Fibroblast of lung (primary cell): ENCODE measurements around the gene AGBL1. TPM values are rescaled to one million over a fixed set of nuclear protein-coding genes. Genes with fewer than 3 reads are reported as not detected.

Source experiments
- DNase-seq, 2 donors: peaks; one replicate each; pipeline versions ENCODE4 v3.0.0 to v3.0.0-alpha.2; 2010; ENCODE audit warnings: low read depth in 2 of 2
- H2AFZ ChIP-seq: 2 replicates; pipeline ENCODE4 v1.5.1; 2012; ENCODE audit warnings: low read length, control low read depth, inconsistent platforms
- H3K27ac ChIP-seq: 2 replicates; pipeline ENCODE4 v1.5.1; 2011; ENCODE audit warnings: low read length, control low read depth; ENCODE audit not compliant: insufficient read depth
- H3K27me3 ChIP-seq: 2 replicates; pipeline ENCODE4 v1.5.1; 2011; ENCODE audit warnings: mild to moderate bottlenecking, low read length; ENCODE audit not compliant: control insufficient read depth, insufficient read depth
- H3K36me3 ChIP-seq: 2 replicates; pipeline ENCODE4 v1.5.1; 2011; ENCODE audit warnings: low read length; ENCODE audit not compliant: control insufficient read depth, insufficient read depth
- H3K4me1 ChIP-seq: 2 replicates; pipeline ENCODE4 v1.5.1; 2011; ENCODE audit warnings: low read length; ENCODE audit not compliant: control insufficient read depth, insufficient read depth; ENCODE audit errors: extremely low read depth
- H3K4me2 ChIP-seq: 2 replicates; pipeline ENCODE4 v1.5.1; 2011; ENCODE audit warnings: low read length, control low read depth; ENCODE audit not compliant: insufficient read depth; ENCODE audit errors: extremely low read depth
- H3K4me3 ChIP-seq, 4 experiments: fragments of 200-600 bp in 1 of 4; sonication (generic) in 1 of 4; replicated peaks in 1 of 4; 2 replicates each; pipeline ENCODE4 v1.5.1; 2011 to 2016; ENCODE audit warnings: low read length in 4 of 4, low read depth in 3 of 4, mild to moderate bottlenecking in 3 of 4, control low read depth in 2 of 4, inconsistent platforms in 1 of 4, mixed read lengths in 1 of 4; ENCODE audit not compliant: insufficient read depth in 1 of 4; ENCODE audit errors: control extremely low read depth in 1 of 4
- H3K79me2 ChIP-seq: 2 replicates; pipeline ENCODE4 v1.5.1; 2012; ENCODE audit warnings: mild to moderate bottlenecking, low read length, inconsistent platforms; ENCODE audit not compliant: control insufficient read depth, insufficient read depth
- H3K9ac ChIP-seq: 2 replicates; pipeline ENCODE4 v1.5.1; 2011; ENCODE audit warnings: mild to moderate bottlenecking, low read length, control low read depth; ENCODE audit not compliant: insufficient read depth
- H3K9me3 ChIP-seq: 2 replicates; pipeline ENCODE4 v1.5.1; 2012; ENCODE audit warnings: low read depth, low read length; ENCODE audit not compliant: control insufficient read depth, insufficient read depth
- H4K20me1 ChIP-seq: 2 replicates; pipeline ENCODE4 v1.5.1; 2011; ENCODE audit warnings: low read length; ENCODE audit not compliant: control insufficient read depth, insufficient read depth; ENCODE audit errors: extremely low read depth
- EZH2 ChIP-seq: IDR thresholded peaks from 2 replicates; pipeline ENCODE4 v1.5.1; 2012; ENCODE audit warnings: low read length, control low read depth, mild to moderate bottlenecking; ENCODE audit errors: missing control alignments
- polyA plus RNA-seq, 2 donors: library from polyadenylated mRNA; depleted of rRNA in 1 of 2; stranded (reverse) in 1 of 2; unstranded in 1 of 2; fragments of >200 nt; gene quantifications; 2 replicates each; pipeline ENCODE4 v1.2.1, GENCODE V29; 2011 to 2012; ENCODE audit warnings: missing spikeins in 1 of 2
- total RNA-seq: library from RNA; depleted of rRNA; stranded (reverse); fragments of >200 nt; gene quantifications from 2 replicates; pipeline ENCODE4 v1.2.1, GENCODE V29; 2014
- TF ChIP-seq, protein P1 (sequence below), 2 donors: IDR thresholded peaks in 1 of 2; conservative IDR thresholded peaks in 1 of 2; 1 replicate in 1 of 2; 2 replicates in 1 of 2; pipeline ENCODE4 v1.5.1; 2011 to 2012; ENCODE audit warnings: low read length in 2 of 2, control low read depth in 1 of 2, inconsistent platforms in 1 of 2, low read depth in 1 of 2, mild to moderate bottlenecking in 1 of 2

Gene AGBL1
- total and polyA plus RNA-seq, 2 donors (not counting 1 experiment from before 2014, with no cell fraction given) = not detected

DNA sequence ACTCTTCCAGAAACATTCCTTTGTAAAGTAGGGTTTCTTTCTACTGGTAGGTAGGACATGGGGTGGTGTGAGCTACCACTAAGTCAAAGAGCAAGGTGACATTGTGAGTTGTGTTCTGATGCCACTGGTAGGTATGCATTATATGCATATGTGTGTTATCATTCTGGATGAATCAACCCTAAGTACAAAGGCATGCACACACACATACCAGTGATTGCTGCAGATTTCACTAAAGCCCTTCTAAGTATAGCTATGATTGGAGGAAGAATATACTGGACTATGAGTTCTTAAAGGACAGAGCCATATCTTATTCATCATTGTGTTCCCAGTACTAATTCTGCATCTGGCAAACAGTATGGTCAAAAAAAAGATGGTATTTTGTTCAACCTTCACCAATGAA, 646.0 kb downstream of the AGBL1 start:
- no peak for DNase-seq
- Histone ChIP-seq H3K27me3 (no peaks in the 10 kb centered on the region), H2AFZ (no peak overlapping the region), H3K4me3 (no peak overlapping the region), H3K27ac (no peak overlapping the region), H3K79me2 (no peaks in the 10 kb centered on the region), H4K20me1 (no peaks in the 10 kb centered on the region), H3K4me1 (no peaks in the 10 kb centered on the region), H3K36me3 (no peaks in the 10 kb centered on the region), H3K9me3 (no peaks in the 10 kb centered on the region), H3K4me2 (no peak overlapping the region), H3K9ac (no peak overlapping the region)
- TF ChIP-seq EZH2 = no peak
- TF ChIP-seq, protein P1, sequence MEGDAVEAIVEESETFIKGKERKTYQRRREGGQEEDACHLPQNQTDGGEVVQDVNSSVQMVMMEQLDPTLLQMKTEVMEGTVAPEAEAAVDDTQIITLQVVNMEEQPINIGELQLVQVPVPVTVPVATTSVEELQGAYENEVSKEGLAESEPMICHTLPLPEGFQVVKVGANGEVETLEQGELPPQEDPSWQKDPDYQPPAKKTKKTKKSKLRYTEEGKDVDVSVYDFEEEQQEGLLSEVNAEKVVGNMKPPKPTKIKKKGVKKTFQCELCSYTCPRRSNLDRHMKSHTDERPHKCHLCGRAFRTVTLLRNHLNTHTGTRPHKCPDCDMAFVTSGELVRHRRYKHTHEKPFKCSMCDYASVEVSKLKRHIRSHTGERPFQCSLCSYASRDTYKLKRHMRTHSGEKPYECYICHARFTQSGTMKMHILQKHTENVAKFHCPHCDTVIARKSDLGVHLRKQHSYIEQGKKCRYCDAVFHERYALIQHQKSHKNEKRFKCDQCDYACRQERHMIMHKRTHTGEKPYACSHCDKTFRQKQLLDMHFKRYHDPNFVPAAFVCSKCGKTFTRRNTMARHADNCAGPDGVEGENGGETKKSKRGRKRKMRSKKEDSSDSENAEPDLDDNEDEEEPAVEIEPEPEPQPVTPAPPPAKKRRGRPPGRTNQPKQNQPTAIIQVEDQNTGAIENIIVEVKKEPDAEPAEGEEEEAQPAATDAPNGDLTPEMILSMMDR (conservative IDR thresholded peaks at IDR 0.05 in 1 of 2, IDR thresholded peaks at IDR 0.05 in 1 of 2; ENCODE audit: low read depth in 1 of 2, low read length in 2 of 2) = no peak

DNA sequence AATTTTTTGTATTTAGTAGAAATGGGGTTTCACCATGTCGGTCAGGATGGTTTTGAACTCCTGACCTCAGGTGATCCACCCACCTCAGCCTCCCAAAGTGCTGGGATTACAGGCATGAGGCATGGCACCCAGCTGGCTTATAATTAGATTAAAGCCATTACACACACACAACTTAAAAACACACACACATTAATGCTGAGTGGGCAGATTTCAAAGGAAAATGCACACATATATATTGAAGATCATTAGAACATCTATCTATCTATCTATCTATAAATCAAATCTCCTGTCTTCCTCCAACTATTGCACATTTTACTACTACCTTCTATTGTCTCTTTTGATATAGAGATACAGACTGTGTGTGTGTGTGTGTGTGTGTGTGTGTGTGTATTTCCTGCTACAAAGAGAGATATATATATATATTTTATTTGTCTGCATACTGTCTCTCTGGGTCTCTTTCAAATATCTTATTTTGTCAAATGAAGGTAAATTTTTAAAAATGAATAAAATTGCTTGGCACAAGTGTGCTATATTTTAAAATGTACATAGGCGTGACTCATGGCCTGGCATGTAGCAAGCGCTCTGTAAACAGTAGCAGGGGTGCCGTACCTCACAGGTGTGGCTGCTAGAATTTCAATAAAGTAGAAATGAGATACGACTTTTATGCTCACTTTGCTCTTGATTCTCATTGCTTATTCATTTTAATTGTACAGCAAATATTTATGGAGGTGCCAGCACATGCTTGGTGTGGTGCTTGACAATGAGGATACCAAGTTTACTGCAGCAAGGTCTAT, 655.8 kb downstream of the AGBL1 start:
- Histone ChIP-seq H3K4me3 (no peak overlapping the region), H3K9ac (no peak overlapping the region), H3K36me3 (no peaks in the 10 kb centered on the region), H3K9me3 (no peaks in the 10 kb centered on the region), H3K27ac (no peak overlapping the region), H3K79me2 (no peaks in the 10 kb centered on the region), H3K27me3 (no peaks in the 10 kb centered on the region), H2AFZ (no peak overlapping the region), H3K4me1 (no peaks in the 10 kb centered on the region), H4K20me1 (no peaks in the 10 kb centered on the region), H3K4me2 (no peak overlapping the region)
- TF ChIP-seq, protein P1 (conservative IDR thresholded peaks at IDR 0.05 in 1 of 2, IDR thresholded peaks at IDR 0.05 in 1 of 2; ENCODE audit: low read depth in 1 of 2, low read length in 2 of 2) = no peak
- no peak for TF ChIP-seq EZH2
- DNase-seq = no peak

DNA sequence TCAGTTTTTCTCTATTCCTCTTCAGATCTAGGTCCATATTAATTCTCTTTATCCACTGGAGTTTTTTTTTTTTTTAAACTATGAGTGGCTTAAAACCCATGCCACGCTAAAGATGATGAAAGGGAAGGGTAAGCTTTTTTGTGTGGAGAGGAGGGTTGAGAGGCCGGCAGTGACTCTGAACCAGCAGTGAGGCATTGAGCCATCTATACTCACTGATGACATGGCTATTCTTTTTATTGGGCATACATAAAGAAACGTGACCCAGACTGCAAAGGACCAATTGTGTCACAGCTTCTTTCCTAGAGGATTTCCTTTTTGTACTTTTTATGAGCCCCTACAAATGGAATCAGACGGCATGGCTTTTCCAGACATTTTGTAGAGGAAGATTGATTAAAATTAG, 662.2 kb downstream of the AGBL1 start:
- Histone ChIP-seq H3K79me2 (no peaks in the 10 kb centered on the region), H4K20me1 (no peaks in the 10 kb centered on the region), H3K9ac (no peak overlapping the region), H3K27ac (no peak overlapping the region), H3K4me3 (no peak overlapping the region), H3K4me1 (no peaks in the 10 kb centered on the region), H3K27me3 (no peaks in the 10 kb centered on the region), H2AFZ (no peak overlapping the region), H3K9me3 (no peaks in the 10 kb centered on the region), H3K4me2 (no peak overlapping the region), H3K36me3 (no peaks in the 10 kb centered on the region)
- TF ChIP-seq, protein P1 (conservative IDR thresholded peaks at IDR 0.05 in 1 of 2, IDR thresholded peaks at IDR 0.05 in 1 of 2; ENCODE audit: low read depth in 1 of 2, low read length in 2 of 2) = no peak
- no peak for TF ChIP-seq EZH2
- no peak for DNase-seq
